Measurements from ENCODE around the gene ANKRD13D. TPM values are rescaled to one million over a fixed set of nuclear protein-coding genes. Genes with fewer than 3 reads are reported as not detected.

The ANKRD13D gene
- total RNA-seq, 2 donors from 2014 or later: 22.1 to 22.6 TPM

DNA sequence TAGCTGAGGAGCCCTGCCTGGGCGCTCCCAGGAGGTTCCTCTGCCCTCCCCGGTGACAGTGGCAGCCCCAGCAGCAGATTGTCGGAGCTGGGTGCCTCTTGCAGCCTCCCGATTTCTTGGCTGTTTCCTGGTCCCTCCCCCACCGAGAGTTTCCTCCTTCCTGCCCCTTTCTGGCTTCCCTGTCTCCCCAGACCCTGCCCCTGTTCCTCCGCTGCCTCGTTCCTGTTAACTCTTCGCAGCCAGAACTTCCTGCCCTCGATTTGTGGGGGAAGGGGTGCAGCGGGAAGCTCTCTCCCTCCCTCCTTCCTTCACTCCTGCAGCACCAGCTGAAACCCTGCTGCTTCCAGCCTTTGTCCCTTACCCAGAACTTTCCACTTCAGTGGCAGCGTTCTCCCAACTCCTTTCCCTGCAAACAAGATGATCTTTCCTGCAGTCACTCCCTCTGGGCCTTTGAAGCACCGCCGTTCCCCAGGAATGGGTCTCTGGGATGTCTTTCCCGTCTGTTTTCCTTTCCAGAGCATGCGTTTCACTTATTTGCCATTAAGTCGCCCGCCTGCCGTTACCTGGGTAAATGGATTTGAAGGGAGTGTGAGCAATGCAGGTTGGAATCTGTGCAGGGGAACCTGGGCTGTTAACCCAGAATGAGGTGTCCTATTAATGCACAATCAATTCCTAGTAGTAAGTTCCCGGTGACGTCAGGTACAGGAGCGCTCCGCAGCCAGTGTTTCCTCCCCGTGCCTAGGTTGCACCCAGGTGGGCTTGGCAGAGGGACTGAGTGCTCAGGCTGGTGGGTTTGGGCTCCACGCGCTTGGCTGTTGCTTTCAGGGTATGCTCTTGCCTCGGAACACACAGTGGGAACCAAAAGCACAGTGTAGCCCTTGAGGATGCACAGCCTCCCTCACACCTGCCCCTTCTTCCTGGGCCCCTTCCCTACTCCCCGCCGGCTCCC lies 18.6 kb upstream of the ANKRD13D start:
- intact Hi-C loops (cut with DNase I): no loop called here
- DNase-seq (peak; percentile 61), ATAC-seq (peak; percentile 8 to 9)

DNA sequence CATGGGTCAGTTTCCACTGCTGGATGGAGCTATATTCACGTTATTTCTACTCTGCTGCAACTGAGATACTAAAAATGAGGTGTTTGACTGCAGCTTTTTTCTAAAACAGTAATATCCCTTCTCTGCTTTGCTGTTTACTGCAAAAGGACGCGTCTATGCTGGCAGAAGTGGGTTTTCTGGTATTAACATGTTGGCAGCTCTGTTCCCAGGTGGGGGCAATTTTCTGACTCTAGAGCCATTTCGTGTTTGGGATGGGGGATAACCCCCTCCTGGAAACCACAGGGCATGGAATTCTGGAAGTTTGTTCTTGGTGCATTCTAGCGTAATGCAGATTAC lies 17.9 kb upstream of the ANKRD13D start:
- ATAC-seq (no peak), DNase-seq (no peak)
- intact Hi-C loops (cut with DNase I): no loop called here

DNA sequence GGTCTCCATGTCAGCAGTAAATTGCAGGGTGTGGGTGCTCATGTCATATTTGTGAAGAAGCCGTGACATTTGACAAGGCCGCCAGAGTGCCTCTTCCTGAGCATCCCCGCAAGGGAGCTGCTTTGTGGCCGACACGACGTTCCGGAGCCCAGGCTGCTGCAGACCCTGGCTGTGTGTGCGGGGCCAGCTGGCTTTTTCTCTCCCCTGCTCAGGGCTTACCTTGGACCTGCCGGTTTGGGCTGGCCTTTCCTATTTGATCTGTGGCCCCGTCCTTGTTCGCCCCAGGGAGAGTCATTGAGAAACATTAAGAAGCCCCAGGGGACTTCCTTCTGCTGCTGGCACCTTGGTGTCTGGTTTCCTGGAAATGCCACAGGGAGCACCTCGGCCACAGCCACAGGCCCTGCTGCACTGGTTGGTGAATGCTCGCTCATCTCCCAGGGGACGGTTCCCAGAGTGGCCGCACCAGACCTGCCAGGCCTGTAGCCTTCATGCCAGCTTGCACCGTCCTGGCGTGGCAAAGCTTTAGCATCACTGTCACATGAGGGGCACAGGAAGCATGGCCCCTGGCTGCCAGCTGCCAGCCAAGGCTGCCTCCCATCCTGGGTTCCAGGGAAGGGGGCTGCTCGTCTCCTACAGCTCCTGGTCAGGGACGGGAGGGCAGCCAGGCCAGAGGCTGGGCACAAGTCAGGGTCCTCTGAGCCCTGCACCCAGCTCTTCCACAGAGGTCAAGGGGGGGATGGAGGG lies 17.4 kb upstream of the ANKRD13D start:
- peak; percentile 35 for DNase-seq
- intact Hi-C loops (cut with DNase I): no loop called here
- no peak for ATAC-seq

DNA sequence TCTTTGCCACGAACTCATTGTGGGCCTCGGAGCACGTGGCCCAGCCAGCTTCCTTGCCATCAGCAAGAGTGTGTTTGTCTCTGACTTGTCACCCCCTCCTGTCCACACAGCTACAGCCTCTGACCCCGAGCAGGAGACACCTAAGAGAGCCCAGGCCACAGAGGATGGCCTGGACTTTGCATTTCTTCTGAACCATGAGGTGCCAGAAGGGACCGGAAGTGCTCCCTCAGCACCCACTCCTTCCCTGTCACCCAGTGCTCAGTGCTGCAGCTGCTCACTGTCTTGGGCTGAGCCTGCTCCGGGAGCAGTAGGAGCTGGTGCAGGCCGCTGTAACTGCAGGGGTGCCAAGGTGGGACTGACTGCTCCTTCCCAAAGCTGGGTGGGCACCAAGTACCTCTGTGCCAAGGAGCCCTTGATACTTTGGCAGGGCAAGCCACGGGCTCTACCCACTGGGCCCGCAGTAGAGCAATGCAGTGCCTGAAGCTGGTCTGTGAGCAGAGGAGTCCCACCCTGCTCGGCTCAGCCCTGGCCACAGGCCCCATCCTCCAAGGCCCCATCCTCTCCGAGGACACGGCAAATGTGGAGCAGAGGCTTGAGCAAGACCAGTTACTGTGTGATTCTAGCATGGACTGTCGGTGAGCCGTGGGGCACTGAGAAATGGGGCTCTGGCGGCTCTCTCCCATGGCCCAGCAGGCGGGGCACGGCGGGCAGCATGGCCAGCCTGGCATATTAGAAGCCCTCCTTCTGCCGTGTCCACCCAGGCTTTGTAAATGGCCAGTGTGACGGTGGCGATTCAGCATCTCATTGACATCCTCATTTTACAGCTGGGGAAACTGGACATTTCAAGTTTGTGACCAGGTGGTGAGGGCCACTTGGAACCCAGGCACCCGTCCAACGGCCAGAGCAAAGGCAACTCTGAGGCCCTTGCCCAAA lies 16.5 kb upstream of the ANKRD13D start:
- DNase-seq (peak; percentile 33), ATAC-seq (peak in 1 of 2 donors; percentile 2)
- intact Hi-C loops (cut with DNase I): no loop called here

DNA sequence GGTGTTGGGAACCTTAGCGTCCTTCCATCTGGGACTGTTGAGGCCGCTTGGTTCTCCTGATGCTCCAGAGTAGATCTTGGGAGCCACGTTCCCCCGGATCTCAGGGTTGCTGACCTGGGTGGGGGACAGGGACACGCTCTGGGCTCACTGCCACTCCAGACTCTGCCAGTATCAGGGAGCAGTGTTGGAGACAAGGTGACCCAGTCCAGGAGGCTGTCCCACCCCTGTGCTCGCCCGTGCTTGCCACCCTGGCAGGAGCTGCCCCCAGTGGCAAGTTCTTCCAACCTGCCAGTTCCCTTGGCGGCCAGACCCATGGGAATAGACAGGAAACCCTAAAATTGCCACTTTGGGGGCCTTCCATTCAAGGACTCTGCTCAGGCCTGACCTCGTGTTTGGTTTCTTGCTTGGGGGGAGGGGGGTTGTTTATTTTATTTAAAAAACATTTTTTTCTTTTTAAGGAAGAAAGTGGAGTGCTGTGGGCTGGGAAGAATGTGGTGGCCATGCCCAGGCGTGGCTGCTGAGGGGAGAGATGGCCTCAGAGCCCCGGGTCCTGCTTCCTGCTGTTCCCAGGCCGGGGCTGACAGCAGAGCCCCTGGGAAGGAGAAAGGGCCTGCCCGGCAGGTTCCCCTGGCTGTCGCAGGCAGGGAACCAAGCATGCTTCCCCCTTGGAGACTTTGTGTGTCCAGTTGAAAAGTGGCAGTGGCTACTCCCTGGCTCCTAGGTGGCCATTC lies 15.7 kb upstream of the ANKRD13D start:
- DNase-seq (peak; percentile 39), ATAC-seq (no peak)
- intact Hi-C loops (cut with DNase I): no loop called here

DNA sequence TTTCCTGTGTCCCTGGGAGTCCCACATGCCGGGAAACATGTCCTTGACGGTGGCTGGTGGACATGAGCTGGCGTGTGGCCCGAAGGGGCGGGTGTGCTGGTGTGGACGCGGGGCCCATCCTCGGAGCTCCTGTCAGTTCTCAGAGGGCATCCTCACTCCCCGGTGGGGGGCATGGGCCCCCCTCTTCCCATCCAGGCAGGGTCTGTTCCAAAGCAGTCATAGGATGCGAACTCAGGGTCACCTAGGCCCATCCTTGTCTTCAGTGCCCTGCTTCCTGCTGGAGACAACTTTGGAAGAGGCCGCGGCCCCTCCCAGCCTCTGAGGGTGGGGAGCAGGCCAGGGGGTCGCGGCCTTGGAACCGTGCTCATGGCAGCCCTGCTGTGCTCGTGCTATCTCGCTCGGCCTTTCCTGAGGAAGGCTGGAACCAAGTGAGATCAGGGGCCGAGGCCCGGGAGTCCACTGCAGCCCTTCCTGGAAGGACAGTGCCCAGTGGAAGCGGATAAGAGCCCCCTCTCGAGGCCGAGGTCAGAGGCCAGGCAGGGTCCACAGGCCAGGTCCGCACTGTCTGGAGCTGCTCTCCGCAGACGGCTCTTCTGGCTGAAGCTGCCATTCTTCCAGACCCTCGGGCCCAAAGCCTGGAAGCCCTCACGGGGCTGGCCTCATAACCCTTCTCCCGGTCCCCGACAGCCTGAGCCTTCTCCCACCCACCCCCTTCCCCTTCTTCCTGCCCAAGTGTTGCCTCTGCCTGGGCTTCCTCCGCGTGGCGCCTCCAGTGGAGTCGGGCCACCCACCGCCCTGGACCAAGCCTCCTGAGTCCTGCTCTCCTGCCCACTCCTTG lies 14.1 kb upstream of the ANKRD13D start:
- peak; percentile 2 to 8 for ATAC-seq
- peak; percentile 78 for DNase-seq
- intact Hi-C loops (cut with DNase I): no loop called here

DNA sequence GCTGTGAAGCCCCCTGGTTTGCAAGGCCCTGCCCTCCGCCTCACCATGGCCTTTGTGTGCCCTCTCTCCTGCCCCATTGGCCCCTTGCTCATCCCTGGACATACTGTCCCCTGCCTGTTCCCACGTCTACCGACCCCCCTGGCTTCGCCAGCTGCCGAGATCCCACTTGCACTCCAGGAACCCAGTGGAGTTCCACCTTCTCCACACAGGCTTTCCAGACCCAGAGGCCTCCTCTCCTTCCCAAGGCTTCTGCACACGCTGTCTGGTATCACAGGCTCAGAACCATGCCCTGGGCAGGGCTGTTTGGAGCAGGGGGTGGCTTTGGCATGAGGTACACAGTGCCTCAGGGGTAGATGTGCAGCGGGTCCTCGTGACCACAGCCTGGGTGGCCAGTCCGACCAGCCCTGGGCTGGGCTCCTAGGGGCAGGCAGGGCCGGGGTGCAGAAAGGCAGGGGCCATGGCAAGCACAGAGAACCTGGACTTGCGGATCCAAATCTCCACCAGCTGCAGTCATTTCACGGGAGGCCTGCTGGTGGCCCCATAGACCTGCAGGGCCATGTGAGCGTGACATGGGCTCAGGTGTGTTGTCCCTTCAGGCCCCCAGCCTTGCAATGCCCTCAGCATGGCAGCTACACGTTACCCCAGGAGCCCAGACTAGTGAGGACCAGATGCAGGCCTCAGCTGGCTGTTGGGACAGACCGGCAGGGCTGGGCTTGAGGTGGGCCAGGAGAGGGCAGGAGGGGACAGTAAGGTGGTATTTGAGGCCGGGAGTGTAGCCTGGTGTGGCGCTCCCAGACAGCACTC lies 13.3 kb upstream of the ANKRD13D start:
- DNase-seq (peak; percentile 22), ATAC-seq (no peak)
- intact Hi-C loops (cut with DNase I): no loop called here

DNA sequence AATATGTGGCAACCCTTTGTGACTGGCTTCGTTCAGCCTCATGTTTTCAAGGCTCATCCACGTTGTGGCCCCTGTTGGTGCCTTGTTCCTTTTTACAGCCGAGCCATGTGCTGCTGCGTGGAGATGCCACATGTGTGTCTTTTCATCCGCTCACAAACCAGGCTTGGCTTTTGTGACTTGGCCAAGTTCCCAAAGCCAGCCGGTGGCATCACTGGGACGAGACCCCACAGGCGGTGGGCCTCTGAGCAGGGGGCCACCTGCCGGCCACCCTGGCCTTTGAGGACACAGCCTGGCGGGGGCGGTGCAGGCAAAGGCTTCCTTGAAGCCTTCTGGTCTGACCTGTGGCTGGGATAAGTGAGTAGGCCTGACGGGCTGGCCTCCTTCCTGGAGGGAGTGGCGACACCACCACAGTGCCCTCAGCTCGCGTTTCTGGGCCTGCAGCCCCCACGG lies 12.3 kb upstream of the ANKRD13D start:
- DNase-seq (peak; percentile 68), ATAC-seq (peak; percentile 28 to 31)
- intact Hi-C loops (cut with DNase I): no loop called here

DNA sequence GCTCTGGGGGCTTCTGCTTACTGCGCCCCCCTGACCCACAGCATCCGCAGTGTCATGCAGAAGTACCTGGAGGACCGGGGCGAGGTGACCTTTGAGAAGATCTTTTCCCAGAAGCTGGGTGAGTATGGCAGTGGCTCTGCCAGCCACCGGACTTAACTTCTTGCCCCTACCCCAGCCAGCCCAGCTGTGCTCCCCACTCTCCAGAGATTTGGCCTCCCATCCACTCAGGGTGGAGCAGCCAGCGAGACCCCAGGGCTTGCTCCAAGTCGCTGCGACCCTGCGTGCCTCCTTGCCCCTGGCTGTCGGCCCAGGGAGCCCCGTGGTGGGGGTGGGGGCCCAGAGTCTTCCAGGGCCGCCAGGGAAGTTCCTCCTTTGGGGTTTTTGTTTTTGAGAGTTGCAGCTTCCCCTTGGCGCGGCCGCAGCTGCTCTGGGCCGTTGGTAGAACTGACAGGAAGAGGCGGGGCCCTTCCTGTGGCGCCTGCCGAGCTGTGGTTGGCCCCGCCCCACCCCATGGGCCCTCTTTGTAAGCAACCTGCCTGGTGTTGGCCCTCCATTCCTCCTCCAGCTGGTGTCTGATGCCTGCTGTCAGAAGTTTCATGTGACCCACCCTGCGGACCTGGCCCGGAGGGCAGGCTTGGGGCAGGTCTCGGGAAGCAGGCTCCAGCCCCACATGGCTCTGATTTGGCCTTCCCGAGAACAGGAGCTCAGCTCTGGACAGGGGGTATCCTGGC lies 11.7 kb upstream of the ANKRD13D start:
- intact Hi-C loops (cut with DNase I): no loop called here
- ATAC-seq (peak; percentile 86 to 88), DNase-seq (peak; percentile 94)

DNA sequence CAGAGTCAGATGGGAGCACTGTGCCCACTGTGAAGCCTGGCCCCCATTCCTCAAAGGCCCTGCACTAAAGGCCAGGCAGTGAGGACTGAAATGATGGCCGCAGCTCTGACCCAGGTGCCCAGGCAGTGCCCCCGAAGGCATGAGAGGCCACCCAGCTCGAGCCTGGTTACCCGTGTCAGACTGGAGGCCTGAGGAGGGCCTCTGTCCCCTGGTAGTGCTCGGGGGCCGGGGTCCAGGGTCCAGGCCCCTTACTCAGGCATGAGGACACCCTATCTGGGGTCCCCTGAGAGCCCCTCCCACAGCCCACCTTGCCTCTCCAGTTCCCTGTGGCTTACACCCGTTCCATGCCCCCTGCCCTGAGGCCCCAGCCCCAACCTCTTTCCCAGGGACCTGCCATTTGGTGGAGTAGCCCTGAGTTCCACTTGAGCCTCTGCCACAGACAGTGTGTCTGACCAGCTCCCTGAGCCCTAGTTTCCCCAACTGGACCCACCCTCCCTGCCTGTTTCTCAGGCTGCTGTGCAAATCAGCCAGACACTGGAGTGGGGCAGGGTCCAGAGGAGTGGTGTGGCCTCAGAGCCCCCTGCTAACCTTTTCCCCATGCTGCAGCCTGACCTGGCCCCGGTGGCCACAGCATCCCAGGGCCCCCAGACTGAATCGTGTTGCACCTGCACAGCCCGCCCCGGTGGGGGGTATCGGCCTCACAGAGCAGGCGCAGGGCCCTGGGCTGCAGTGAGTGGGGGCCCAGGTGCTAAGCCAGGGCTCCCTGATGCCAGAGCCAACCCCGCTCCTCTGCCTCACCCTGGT lies 10.8 kb upstream of the ANKRD13D start:
- ATAC-seq (no peak), DNase-seq (peak; percentile 21)
- intact Hi-C loops (cut with DNase I): no loop called here

DNA sequence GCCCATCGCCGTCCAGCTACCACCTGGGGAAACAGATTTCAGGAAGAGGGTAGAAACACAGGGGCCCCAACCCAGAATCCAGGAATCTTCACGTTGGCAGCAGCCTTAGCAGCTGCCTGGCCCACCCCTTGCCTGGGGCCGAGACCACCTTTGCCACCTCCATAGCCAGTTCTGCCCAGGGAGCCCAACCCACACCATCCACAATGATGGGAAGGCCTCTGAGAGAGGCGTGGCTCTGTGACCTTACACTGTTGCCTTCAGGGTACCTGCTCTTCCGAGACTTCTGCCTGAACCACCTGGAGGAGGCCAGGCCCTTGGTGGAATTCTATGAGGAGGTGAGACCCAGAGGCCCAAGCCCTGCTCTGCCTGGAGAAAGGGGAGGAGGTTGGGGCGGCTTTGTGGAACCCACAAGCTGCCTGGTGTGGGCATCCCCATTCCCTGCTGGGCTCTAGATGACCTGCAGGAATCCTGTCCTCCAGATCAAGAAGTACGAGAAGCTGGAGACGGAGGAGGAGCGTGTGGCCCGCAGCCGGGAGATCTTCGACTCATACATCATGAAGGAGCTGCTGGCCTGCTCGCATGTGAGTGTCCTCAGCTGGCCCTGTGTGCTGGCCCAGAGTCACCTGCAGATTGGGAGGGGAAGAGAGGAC lies 10.0 kb upstream of the ANKRD13D start:
- DNase-seq: peak; percentile 9

DNA sequence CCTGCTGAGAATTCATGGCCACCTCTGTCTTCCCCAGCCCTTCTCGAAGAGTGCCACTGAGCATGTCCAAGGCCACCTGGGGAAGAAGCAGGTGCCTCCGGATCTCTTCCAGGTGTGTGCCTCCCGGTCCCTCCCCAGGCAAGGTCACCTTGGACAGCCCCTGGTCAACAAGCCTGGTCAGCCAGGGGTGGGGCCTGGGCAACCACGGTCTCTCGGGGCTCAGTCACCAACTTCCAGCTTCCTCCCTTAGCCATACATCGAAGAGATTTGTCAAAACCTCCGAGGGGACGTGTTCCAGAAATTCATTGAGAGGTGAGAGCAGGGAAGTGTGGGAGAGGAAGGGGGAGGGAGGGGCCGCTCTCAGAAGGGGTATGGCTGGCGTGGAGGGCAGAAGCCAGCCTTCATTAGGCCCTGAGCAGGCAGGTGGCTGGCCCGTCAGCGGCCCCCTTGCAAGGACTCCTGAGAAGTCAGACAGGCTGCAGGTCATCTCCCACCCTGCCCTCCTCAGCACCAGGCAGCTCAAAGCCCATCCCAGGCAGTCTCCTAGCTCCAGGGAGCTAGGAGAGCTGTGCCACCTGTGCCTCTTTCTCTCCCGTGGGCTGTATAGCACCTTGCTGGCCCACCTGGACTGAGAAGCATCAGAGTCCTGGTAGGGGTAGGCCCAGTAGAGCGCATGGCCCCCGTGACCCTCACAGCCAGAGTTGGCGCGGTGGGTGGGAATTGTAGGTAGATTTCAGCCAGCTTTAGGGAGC lies 9.3 kb upstream of the ANKRD13D start:
- intact Hi-C loops (cut with DNase I): no loop called here
- DNase-seq (peak; percentile 20), ATAC-seq (no peak)

More for the DNA sequence above, 10.0 kb upstream of the ANKRD13D start:
- ATAC-seq: no peak
- intact Hi-C loops (cut with DNase I): no loop called here

DNA sequence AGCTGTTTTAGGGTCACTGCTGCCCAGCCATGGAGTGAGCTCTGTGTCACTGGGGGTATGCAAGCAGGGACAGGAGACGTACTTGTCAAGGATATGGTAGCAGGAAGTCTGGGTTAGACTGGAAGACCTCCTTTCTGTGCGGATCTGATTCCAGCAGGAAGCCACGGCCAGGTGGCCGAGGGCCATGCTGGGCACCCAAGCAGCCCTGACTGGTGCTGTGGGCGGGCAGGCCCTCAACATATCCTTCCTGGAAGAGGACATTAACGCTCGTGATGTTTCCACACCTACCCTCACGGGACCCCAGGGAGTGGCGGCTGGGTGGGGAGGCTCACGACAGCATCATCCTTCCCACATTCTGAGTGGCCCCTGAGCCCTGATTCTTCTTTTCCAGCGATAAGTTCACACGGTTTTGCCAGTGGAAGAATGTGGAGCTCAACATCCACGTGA lies 8.7 kb upstream of the ANKRD13D start:
- ATAC-seq: no peak
- DNase-seq: peak; percentile 13
- intact Hi-C loops (cut with DNase I): no loop called here
